Spleen (tissue), 11 donors: ENCODE measurements around the gene VWA2. TPM values are rescaled to one million over a fixed set of nuclear protein-coding genes. Genes with fewer than 3 reads are reported as not detected.
A peak's percentile ranks its signal among the peaks of the same experiment; 100 is the strongest.

Experiments used
- DNase-seq: peaks from one replicate; pipeline ENCODE4 v3.0.0-alpha.2; 2020
- H3K27ac ChIP-seq, 8 donors: fragments of 200-600 bp; sonication (generic) in 7 of 8; 1 replicate in 4 of 8; 2 replicates in 4 of 8; pipeline versions ENCODE4 v1.5.0 to v1.8.0; 2016 to 2021; ENCODE audit warnings: inconsistent platforms in 4 of 8, mild to moderate bottlenecking in 4 of 8, moderate library complexity in 1 of 8
- H3K27me3 ChIP-seq, 7 donors: fragments of 200-600 bp; sonication (generic) in 6 of 7; replicated peaks in 1 of 7; 1 replicate in 4 of 7; 2 replicates in 3 of 7; pipeline versions ENCODE4 v1.5.0 to v1.8.0; 2016 to 2021; ENCODE audit warnings: inconsistent platforms in 3 of 7, mild to moderate bottlenecking in 1 of 7
- H3K36me3 ChIP-seq, 6 donors: fragments of 200-600 bp; sonication (generic) in 5 of 6; 1 replicate in 4 of 6; 2 replicates in 2 of 6; pipeline versions ENCODE4 v1.5.0 to v1.8.0; 2016 to 2021; ENCODE audit warnings: inconsistent platforms in 2 of 6
- H3K4me1 ChIP-seq, 6 donors: fragments of 200-600 bp; sonication (generic) in 5 of 6; 1 replicate in 3 of 6; 2 replicates in 3 of 6; pipeline versions ENCODE4 v1.5.0 to v1.8.0; 2016 to 2021; ENCODE audit warnings: inconsistent platforms in 3 of 6
- H3K4me3 ChIP-seq, 8 donors: fragments of 200-600 bp; sonication (generic) in 7 of 8; 1 replicate in 4 of 8; 2 replicates in 4 of 8; pipeline versions ENCODE4 v1.5.0 to v1.8.0; 2016 to 2021; ENCODE audit warnings: inconsistent platforms in 4 of 8, mild to moderate bottlenecking in 4 of 8, moderate library complexity in 2 of 8
- H3K9me3 ChIP-seq, 8 donors: fragments of 200-600 bp; sonication (generic) in 7 of 8; 1 replicate in 4 of 8; 2 replicates in 4 of 8; pipeline versions ENCODE4 v1.5.0 to v1.8.0; 2016 to 2021; ENCODE audit warnings: inconsistent platforms in 4 of 8
- POLR2A ChIP-seq, 3 donors: fragments of 450-650 bp; IDR thresholded peaks; one replicate each; pipeline ENCODE4 v1.5.1; 2017; ENCODE audit warnings: antibody characterized with exemption in 3 of 3, mild to moderate bottlenecking in 1 of 3
- POLR2AphosphoS5 ChIP-seq, 3 donors: sonication (generic); formaldehyde crosslinking; IDR thresholded peaks; one replicate each; pipeline ENCODE4 v1.5.1; 2017; ENCODE audit warnings: antibody characterized with exemption in 3 of 3
- WGBS, 5 donors: extraction: QIAGEN DNeasy Blood & Tissue Kit in 3 of 5; methylation state at CpG; one replicate each; pipeline versions ENCODE4 v1.1.5 to v1.1.7; 2013 to 2018; 5-methylcytosine and 5-hydroxymethylcytosine counted together
- intact Hi-C: fragments of 100-400 bp; cut with DNase I; formaldehyde crosslinking; loops from one replicate; pipeline ENCODE4 v1.15.0; 2023; ENCODE audit warnings: low total_unique reads
- polyA plus RNA-seq, 3 donors: library from polyadenylated mRNA; stranded (reverse); fragments of 200-250 nt; gene quantifications; one replicate each; pipeline ENCODE4 v1.2.1, GENCODE V29; 2013
- total RNA-seq, 7 donors: library from RNA; depleted of rRNA in 3 of 7; stranded (reverse); fragments of >200 nt in 3 of 7; fragmentation: NEBNext Ultra II Directional in 4 of 7; extraction: Animal tissue kit (Norgen Biotek cat#: 25700) in 4 of 7; gene quantifications; one replicate each; pipeline versions ENCODE4 v1.1.0 to v1.2.1, GENCODE V29; 2016 to 2021
- TF ChIP-seq, protein P1 (sequence below), 11 experiments: fragments of 200-600 bp in 7 of 11; fragments of 450-650 bp in 4 of 11; sonication (generic) in 4 of 11; IDR thresholded peaks in 8 of 11; conservative IDR thresholded peaks in 3 of 11; 1 replicate in 7 of 11; 2 replicates in 4 of 11; pipeline versions ENCODE4 v1.4.0 to v1.8.0; 2016 to 2021; ENCODE audit warnings: antibody characterized with exemption in 11 of 11, inconsistent platforms in 4 of 11, mild to moderate bottlenecking in 1 of 11
- donor health status: healthy with polysubstance abuse.
- donor health status: DM: no; HTN: no; CAD: no; lungs with moderate emphysema.
- donor health status: DM: no; HTN: no; CAD: no.
- donor health status: Bipolar disorder and iron deficiency.
- donor health status: healthy.
- donor health status: DM: no; HTN: no; CAD: no.
- donor health status: DM: yes; HTN: yes; CAD: no.

The VWA2 gene
- total and polyA plus RNA-seq, 10 donors, result 0.02 to 1.9 (median 0.50) TPM; not detected in 1

DNA sequence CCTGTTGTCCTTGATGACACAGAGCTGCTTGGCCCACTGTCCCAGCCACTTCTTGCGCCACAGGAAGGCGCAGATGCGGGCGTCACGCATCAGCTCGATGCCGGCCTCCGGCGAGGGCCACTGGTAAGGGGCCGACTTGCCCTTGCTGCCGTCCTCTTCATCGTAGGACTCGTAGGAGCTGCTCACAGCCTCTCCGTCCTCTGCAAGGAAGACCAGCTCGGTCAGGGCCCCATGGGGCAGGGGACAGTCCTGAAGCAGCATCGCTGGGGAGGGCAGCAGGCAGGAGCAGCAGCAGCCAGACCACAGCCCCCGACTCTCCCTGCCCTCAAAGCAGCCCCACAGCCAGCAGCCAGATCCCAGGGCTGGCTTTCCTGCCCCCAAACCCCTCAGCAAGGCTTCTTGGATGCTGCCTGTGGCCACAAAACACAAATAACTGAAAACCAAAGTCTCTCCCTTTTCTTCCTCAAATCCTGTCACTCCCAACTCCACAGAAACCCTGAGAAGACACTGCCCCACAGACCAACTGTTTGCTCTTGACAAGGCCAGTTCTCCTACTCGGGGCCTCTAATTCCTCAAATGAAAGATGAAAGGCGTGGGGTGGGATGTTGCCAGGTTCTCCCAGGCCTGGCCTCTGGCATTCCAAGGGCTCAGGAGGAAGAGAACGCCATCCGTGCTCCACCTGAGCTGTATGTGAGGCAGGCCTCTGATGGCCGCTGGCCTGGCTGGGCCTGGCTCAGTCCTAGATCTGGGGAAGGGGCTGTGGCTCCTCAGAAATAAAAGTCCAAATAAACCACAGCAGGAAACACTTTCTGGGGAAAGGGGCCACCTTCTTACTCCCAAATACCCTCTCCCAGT is 76.7 kb downstream of the VWA2 start:
- Histone ChIP-seq H3K9me3 (no peaks in the 10 kb centered on the region), H3K36me3 (peaks cover 0 to 57% (median 13%) of the 10 kb centered on the region in 6 donors), H3K4me3 (no peak overlapping the region), H3K27me3 (no peaks in the 10 kb centered on the region), H3K4me1 (peaks cover 0 to 29% (median 5%) of the 10 kb centered on the region in 6 donors), H3K27ac (peak overlapping the region in 7 of 8 donors; percentile 23 to 80 (median 51))
- TF ChIP-seq POLR2AphosphoS5 (IDR thresholded peaks at IDR 0.05) (peak; percentile 23 to 65 (median 58)), POLR2A (IDR thresholded peaks at IDR 0.05) (no peak)
- intact Hi-C loops, result no loop called here
- DNase-seq, result peak; percentile 71
- 71 to 88% (median 77%) methylated on average over 16 to 22 of the region's 22 CpGs for WGBS, 5 donors

DNA sequence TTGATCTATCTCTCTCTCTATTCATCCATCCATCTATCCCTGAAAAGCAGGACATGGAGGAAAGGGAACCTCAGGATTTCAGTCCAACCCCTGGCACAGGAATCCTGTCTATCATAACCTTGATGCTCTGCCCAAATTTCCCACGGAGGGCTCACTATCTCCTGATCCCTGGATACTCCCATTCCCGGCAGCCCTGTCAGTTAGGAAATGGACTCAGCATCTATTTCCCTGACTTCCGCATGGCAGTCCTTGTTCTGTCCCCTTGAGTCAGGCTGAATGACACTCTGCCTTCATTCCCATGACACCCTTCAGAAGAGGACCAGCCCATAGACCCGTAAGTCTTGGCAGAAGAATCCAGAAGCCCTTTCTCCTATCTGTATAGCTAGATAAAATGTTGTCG is 77.7 kb downstream of the VWA2 start:
- Histone ChIP-seq H3K4me3 (no peak overlapping the region), H3K9me3 (no peaks in the 10 kb centered on the region), H3K36me3 (peaks cover 0 to 54% (median 7%) of the 10 kb centered on the region in 6 donors), H3K27me3 (no peaks in the 10 kb centered on the region), H3K4me1 (peaks cover 0 to 39% (median 9%) of the 10 kb centered on the region in 6 donors), H3K27ac (peak overlapping the region in 7 of 8 donors; percentile 29 to 80 (median 61))
- WGBS, 5 donors, result 63 to 75% (median 67%) methylated on average over 5 of the region's 5 CpGs
- DNase-seq, result peak; percentile 59
- no peak for TF ChIP-seq POLR2A (IDR thresholded peaks at IDR 0.05)
- TF ChIP-seq POLR2AphosphoS5 (IDR thresholded peaks at IDR 0.05), result peak in 1 of 3 donors; percentile 81
- intact Hi-C loops, result no loop called here

DNA sequence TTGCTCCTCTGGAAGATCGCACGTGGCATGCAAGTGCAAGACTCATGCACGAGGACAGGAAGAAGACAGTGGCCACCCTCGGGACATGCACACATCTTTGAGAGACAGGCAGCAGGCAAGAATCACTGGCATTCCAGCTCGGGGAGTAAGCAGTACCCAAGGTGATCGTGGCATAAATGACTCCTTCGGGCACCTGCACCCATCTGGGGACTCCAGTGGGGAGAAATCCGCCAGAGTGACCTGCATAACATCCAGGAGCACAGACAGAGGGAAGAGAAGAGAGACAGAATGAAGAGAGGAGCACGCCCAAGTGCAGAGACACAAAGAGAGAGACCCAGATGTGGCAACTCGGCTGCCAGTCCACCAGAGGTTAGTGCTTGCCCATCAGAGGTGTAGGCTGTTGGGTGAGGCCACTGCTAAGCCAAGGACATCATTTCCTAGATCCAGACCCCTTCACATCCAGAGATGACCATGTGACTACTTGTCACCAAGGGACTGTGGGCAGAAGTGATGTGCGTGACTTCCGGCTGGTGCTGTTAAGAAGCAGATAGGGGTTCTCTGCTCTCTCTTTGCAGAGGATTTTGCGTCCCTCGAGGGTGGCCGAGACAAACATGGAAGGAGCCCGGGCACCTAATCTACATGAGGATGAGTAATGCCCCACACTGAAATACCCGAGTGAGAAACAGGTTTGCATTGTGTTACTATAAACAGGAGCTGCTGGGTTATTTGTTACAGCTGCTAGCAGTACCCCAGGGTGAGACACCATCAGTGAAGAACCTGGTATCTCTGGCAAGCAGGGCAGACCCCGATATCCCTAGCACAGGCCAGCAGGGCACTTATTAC is 80.6 kb downstream of the VWA2 start:
- Histone ChIP-seq H3K9me3 (no peaks in the 10 kb centered on the region), H3K36me3 (peaks cover 0 to 58% (median 0%) of the 10 kb centered on the region in 6 donors), H3K27me3 (no peaks in the 10 kb centered on the region), H3K27ac (peak overlapping the region in 6 of 8 donors; percentile 15 to 71 (median 53)), H3K4me1 (peaks cover 3 to 62% (median 21%) of the 10 kb centered on the region in 6 donors), H3K4me3 (no peak overlapping the region)
- DNase-seq, result peak; percentile 65
- WGBS, 5 donors, result 85 to 91% (median 87%) methylated on average over 18 of the region's 18 CpGs
- TF ChIP-seq, protein P1, sequence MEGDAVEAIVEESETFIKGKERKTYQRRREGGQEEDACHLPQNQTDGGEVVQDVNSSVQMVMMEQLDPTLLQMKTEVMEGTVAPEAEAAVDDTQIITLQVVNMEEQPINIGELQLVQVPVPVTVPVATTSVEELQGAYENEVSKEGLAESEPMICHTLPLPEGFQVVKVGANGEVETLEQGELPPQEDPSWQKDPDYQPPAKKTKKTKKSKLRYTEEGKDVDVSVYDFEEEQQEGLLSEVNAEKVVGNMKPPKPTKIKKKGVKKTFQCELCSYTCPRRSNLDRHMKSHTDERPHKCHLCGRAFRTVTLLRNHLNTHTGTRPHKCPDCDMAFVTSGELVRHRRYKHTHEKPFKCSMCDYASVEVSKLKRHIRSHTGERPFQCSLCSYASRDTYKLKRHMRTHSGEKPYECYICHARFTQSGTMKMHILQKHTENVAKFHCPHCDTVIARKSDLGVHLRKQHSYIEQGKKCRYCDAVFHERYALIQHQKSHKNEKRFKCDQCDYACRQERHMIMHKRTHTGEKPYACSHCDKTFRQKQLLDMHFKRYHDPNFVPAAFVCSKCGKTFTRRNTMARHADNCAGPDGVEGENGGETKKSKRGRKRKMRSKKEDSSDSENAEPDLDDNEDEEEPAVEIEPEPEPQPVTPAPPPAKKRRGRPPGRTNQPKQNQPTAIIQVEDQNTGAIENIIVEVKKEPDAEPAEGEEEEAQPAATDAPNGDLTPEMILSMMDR (IDR thresholded peaks at IDR 0.05 in 8 of 11, conservative IDR thresholded peaks at IDR 0.05 in 3 of 11), result no peak
- TF ChIP-seq POLR2A (IDR thresholded peaks at IDR 0.05) (no peak), POLR2AphosphoS5 (IDR thresholded peaks at IDR 0.05) (no peak)
- intact Hi-C loops, result no loop called here

DNA sequence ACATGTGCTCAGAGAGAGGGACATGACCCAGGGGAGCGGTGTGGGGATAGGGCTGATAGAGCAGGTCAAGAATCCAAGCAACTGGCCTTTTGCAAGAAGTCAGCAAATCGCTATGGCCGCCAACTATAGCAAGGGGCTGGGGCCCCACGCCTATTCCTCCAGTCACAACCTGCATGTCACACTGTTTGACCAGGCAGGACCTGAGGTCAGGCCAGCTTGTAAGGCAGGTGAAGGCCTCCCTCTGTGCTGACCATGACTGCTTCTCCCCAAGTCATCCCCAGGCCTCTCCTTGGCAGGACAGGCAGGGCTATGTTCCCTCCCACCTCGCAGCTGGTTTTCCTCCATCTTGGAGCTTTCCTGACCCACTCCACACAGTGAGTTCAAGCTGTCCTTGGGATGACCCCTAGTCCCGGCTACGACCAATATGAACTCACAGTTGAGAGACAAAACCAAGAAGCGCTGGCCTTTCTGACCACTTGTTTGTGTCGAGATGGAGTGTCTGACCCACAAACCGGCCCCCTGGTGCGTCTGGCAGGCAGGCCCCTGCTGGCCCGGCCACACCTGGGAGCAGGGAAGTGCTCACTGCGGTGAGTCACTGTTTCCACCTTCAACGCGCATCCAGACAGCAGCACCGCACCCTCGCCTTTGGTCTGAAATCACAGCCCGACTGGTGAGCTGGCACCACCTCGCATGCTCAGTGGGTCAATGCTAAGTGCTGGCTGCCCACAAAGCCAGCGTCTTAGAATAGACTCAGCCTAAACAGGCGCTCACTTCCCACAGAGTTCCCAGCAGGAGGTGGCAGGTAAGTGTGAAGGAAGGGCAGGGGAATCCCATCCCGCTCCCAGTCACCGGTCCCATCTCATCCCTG is 81.4 kb downstream of the VWA2 start:
- Histone ChIP-seq H3K36me3 (peaks cover 0 to 63% (median 0%) of the 10 kb centered on the region in 6 donors), H3K4me3 (no peak overlapping the region), H3K4me1 (peaks cover 3 to 59% (median 19%) of the 10 kb centered on the region in 6 donors), H3K27me3 (no peaks in the 10 kb centered on the region), H3K27ac (peak overlapping the region in 7 of 8 donors; percentile 29 to 71 (median 47)), H3K9me3 (no peaks in the 10 kb centered on the region)
- peak; percentile 74 for DNase-seq
- 76 to 88% (median 83%) methylated on average over 21 to 23 of the region's 23 CpGs for WGBS, 5 donors
- intact Hi-C loops, result no loop called here
- TF ChIP-seq POLR2AphosphoS5 (IDR thresholded peaks at IDR 0.05) (peak; percentile 9 to 68 (median 29)), POLR2A (IDR thresholded peaks at IDR 0.05) (no peak)

DNA sequence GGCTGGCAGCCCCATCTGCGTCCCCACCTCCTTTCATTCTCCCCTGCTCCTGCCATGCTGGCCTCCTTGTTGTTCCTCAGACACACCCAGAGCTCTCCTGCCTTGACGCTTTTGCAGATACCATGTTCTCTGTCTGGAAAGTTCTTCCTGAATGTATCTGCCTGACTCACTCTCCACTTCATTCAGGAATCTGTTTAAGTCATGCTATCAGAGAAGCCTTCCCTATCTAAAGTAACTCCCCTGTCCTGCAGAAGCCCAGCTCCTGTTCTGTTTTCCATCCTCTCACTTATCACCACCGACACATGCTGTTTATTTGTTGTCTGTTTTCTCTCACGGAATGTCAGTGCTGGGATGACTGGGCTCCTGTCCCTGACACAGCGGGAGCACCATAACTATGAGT is 83.3 kb downstream of the VWA2 start:
- intact Hi-C loops, result no loop called here
- TF ChIP-seq POLR2AphosphoS5 (IDR thresholded peaks at IDR 0.05) (no peak), POLR2A (IDR thresholded peaks at IDR 0.05) (no peak)
- TF ChIP-seq, protein P1 (IDR thresholded peaks at IDR 0.05 in 8 of 11, conservative IDR thresholded peaks at IDR 0.05 in 3 of 11), result no peak

More for the DNA sequence above, 83.3 kb downstream of the VWA2 start:
- no peaks in the 10 kb centered on the region for H3K27me3 ChIP-seq
- H3K27ac ChIP-seq, result peak overlapping the region in 6 of 8 donors; percentile 26 to 71 (median 56)
- no peaks in the 10 kb centered on the region for H3K9me3 ChIP-seq
- peaks cover 0 to 69% (median 3%) of the 10 kb centered on the region in 6 donors for H3K36me3 ChIP-seq
- 87 to 93% (median 89%) methylated on average over 5 of the region's 5 CpGs for WGBS, 5 donors
- H3K4me1 ChIP-seq, result peaks cover 3 to 48% (median 19%) of the 10 kb centered on the region in 6 donors
- no peak for DNase-seq
- H3K4me3 ChIP-seq, result no peak overlapping the region
